GM23248 (cell line): ENCODE measurements around the gene PRKCE.

Experiments used
- EZH2 ChIP-seq: fragments of 200-600 bp; sonication (generic); IDR thresholded peaks from 2 replicates; pipeline ENCODE4 v1.6.1; 2018; ENCODE audit warnings: antibody characterized with exemption, mild to moderate bottlenecking; ENCODE audit not compliant: insufficient read depth, poor library complexity, severe bottlenecking
- EZH2phosphoT487 ChIP-seq: fragments of 200-600 bp; sonication (generic); IDR thresholded peaks from 2 replicates; pipeline ENCODE4 v1.6.1; 2018; ENCODE audit warnings: antibody characterized with exemption, moderate library complexity, mild to moderate bottlenecking, low read depth; ENCODE audit not compliant: insufficient read depth

GRCh38 chr2:45778720-45779171 is 127.3 kb downstream of the PRKCE start:
- TF ChIP-seq EZH2 (no peak), EZH2phosphoT487 (no peak)
